ENCODE data around the gene WDR37. TPM values are rescaled to one million over a fixed set of nuclear protein-coding genes. Genes with fewer than 3 reads are reported as not detected.
"Not testable (repeated sequence)": the region's sequence is repeated elsewhere in the genome, so short reads cannot be mapped to it uniquely, and the experiment has no call there.

Gene WDR37
- total RNA-seq, 4 donors from 2014 or later = 1.3 to 21.7 (median 11.2) TPM

DNA sequence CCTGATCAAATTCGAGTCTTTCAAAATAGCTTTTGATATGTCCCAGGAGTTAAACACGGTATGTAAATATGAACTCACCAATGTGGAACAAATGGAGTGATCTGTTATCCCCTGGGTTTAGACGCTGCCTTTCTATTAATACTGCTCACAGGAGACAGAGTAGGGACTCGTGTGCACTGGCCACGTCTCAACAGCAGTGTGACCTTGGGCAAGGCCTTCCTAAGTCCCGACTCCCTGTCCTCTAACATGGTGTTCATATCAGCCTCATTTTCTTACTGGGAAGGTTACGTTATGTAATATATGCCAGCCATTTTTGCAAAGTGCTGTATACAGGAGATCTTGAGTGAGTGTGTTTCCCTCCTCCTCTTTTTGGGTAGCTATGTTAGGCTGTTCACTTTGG is 1.8 kb downstream of the WDR37 start:
- H3K4me3 ChIP-seq = no peak overlapping the region

DNA sequence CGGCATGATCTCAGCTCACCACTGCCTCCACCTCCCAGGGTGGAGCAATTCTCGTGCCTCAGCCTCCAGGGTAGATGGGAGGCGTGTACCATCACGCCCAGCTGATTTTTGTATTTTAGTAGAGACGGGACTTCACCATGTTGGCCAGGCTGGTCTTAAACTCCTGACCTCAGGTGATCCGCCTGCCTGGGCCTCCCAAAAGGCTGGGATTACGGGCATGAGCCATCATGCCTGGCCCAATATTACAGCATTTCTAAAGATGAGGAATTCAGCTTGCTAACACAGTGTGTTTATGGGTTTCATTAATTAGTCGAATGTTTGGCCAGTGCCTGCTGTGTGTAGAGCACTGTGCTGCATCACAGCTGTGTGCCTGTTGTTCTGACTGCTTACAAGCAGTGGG is 3.7 kb downstream of the WDR37 start:
- DNase-seq = no peak
- no peaks in the 10 kb centered on the region for H3K9me3 ChIP-seq
- H3K4me1 ChIP-seq = peaks cover 0 to 7% of the 10 kb centered on the region in 2 donors
- H3K27ac ChIP-seq = no peak overlapping the region
- TF ChIP-seq POLR2A (IDR thresholded peaks at IDR 0.05) = no peak
- TF ChIP-seq, protein P1, sequence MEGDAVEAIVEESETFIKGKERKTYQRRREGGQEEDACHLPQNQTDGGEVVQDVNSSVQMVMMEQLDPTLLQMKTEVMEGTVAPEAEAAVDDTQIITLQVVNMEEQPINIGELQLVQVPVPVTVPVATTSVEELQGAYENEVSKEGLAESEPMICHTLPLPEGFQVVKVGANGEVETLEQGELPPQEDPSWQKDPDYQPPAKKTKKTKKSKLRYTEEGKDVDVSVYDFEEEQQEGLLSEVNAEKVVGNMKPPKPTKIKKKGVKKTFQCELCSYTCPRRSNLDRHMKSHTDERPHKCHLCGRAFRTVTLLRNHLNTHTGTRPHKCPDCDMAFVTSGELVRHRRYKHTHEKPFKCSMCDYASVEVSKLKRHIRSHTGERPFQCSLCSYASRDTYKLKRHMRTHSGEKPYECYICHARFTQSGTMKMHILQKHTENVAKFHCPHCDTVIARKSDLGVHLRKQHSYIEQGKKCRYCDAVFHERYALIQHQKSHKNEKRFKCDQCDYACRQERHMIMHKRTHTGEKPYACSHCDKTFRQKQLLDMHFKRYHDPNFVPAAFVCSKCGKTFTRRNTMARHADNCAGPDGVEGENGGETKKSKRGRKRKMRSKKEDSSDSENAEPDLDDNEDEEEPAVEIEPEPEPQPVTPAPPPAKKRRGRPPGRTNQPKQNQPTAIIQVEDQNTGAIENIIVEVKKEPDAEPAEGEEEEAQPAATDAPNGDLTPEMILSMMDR (IDR thresholded peaks at IDR 0.05) = no peak
- H3K4me3 ChIP-seq = no peak overlapping the region
- intact Hi-C loops (cut with DNase I; ENCODE audit: low total_unique reads) = loop anchor here (10.0 kb wide), 1 partner anchor 75 kb away; the partner anchor contains the start of gene GTPBP4
- no peaks in the 10 kb centered on the region for H3K27me3 ChIP-seq
- H3K36me3 ChIP-seq = no peaks in the 10 kb centered on the region

More for the DNA sequence above, 1.8 kb downstream of the WDR37 start:
- TF ChIP-seq POLR2A (IDR thresholded peaks at IDR 0.05) = no peak
- TF ChIP-seq, protein P1 (IDR thresholded peaks at IDR 0.05) = no peak
- Histone ChIP-seq H3K36me3 (no peaks in the 10 kb centered on the region), H3K9me3 (no peaks in the 10 kb centered on the region), H3K27ac (no peak overlapping the region), H3K4me1 (peaks cover 0 to 7% of the 10 kb centered on the region in 2 donors), H3K27me3 (no peaks in the 10 kb centered on the region)
- intact Hi-C loops (cut with DNase I; ENCODE audit: low total_unique reads) = loop anchor here (10.0 kb wide), 1 partner anchor 73 kb away; the partner anchor contains the start of gene GTPBP4
- DNase-seq = no peak

DNA sequence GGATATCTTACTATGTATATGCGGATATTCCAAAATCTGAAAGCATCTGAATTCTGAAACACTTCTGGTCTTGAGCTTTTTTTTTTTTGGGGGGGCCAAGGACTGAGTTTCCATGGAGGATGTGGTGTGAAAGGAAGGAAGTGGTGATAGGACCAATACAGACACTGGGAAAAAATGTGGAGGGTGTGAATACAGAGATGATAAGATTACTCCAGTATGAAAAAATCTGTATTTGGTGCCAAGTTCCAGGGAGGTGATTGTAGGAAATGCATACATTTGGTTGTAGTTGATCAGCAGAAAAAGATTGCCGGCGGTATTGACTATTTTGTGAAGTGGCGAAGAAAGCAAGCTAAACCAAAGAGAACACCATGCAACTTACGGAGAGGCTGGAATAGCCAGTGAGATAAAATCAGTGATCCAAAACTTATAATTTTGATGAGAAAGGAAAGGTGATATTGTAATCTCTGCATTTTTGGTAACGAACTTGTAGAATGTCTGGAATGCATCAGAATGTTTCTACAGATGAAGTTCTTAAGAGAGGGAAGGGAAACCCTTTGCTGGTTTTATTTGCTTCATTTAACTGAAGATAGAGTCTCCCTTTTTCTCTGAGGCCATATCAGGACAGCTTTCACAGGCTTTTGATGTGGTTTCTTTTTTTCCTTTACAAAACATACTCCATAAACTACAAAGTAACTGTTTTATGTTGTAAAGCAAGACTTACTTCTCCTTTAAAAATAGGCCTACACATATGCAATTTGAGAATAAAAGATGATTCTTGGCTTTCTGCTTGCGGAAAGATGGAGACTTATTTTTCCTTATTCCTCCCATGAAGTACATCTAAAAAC is 6.0 kb downstream of the WDR37 start:
- Histone ChIP-seq H3K4me1 (peaks cover 0 to 6% of the 10 kb centered on the region in 2 donors), H3K4me3 (no peak overlapping the region), H3K27me3 (no peaks in the 10 kb centered on the region), H3K9me3 (no peaks in the 10 kb centered on the region), H3K36me3 (no peaks in the 10 kb centered on the region), H3K27ac (no peak overlapping the region)
- no peak for TF ChIP-seq POLR2A (IDR thresholded peaks at IDR 0.05)
- TF ChIP-seq, protein P1 (IDR thresholded peaks at IDR 0.05) = no peak
- intact Hi-C loops (cut with DNase I; ENCODE audit: low total_unique reads) = no loop called here
- DNase-seq = no peak

DNA sequence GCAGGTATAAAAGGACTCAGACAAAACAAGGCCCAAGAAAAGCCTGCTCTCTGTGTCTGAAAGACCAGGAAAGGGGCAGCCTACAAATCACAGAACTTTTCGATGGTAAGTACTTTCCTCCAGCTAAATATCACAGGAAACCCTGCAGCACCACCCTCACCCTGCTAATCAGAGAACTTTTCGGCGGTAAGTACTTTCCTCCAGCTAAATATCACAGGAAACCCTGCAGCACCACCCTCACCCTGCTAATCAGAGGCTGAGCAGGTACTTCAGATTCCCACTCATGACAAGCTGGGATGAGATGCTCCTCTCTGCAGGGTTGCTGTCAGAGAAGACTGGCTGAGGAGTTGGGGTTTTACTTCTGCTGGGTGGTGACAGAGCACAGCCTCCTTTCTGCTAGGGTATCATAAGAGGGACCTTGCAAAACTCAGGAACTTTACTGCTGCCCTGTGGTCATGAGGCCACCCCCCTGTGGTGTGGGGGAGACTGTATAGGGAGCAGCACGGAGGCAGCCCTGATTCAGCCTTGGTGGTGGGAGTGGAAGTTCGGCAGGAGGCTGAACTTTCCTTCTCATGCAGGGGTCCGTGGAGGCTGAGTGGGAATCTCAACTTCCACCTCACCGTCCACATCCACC is 7.2 kb downstream of the WDR37 start:
- Histone ChIP-seq H3K9me3 (no peaks in the 10 kb centered on the region), H3K27ac (no peak overlapping the region), H3K27me3 (no peaks in the 10 kb centered on the region), H3K4me3 (no peak overlapping the region), H3K36me3 (no peaks in the 10 kb centered on the region), H3K4me1 (no peaks in the 10 kb centered on the region)
- intact Hi-C loops (cut with DNase I; ENCODE audit: low total_unique reads) = no loop called here
- TF ChIP-seq, protein P1 (IDR thresholded peaks at IDR 0.05) = no peak
- no peak for TF ChIP-seq POLR2A (IDR thresholded peaks at IDR 0.05)
- no peak for DNase-seq

DNA sequence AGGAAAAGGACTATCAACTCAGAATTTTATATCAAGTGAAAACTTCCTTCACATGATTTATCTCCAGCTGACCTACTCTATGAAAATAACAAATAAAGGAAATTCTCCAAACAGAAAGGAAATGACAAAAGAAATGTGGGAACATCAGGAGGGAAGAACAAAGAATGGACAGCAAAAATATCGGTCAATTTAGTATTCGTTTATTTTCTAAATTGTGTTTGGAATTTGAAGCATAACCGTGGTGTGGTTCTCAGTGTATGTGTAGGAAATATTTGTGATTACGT is 8.7 kb downstream of the WDR37 start:
- no peak for TF ChIP-seq POLR2A (IDR thresholded peaks at IDR 0.05)
- TF ChIP-seq, protein P1 (IDR thresholded peaks at IDR 0.05) = no peak
- no peak for DNase-seq
- Histone ChIP-seq H3K27me3 (no peaks in the 10 kb centered on the region), H3K36me3 (no peaks in the 10 kb centered on the region), H3K27ac (no peak overlapping the region), H3K4me1 (no peaks in the 10 kb centered on the region), H3K4me3 (no peak overlapping the region), H3K9me3 (no peaks in the 10 kb centered on the region)
- intact Hi-C loops (cut with DNase I; ENCODE audit: low total_unique reads) = no loop called here

DNA sequence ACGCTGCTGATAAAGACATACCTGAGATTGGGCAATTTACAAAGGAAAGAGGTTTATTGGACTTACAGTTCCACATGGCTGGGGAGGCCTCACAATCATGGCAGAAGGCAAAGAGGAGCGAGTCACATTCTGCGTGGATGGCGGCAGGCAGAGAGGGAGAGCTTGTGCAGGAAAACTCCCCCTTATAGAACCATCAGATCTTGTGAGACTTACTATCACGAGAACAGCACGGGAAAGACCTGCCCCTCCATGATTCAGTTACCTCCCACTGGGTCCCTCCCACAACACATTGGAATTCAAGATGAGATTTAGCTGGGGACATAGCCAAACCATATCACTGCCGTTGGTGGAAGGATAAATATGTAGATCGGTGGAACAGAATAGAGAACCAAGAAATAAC is 10.5 kb downstream of the WDR37 start:
- H3K4me1 ChIP-seq; H3K9me3 ChIP-seq; H3K27ac ChIP-seq; DNase-seq; H3K4me3 ChIP-seq; intact Hi-C loops (cut with DNase I; ENCODE audit: low total_unique reads); H3K36me3 ChIP-seq; H3K27me3 ChIP-seq: not testable (repeated sequence)

Measured in uterus (tissue), 4 donors.